Body of pancreas (tissue), 4 donors: ENCODE results near the gene RIMS1.

ENCODE experiments used
- CTCF ChIP-seq, 7 experiments: fragments of 450-650 bp in 4 of 7; fragments of 200-600 bp in 3 of 7; sonication (generic) in 3 of 7; IDR thresholded peaks; one replicate each; pipeline ENCODE4 v1.5.1; 2016 to 2019; ENCODE audit warnings: antibody characterized with exemption in 7 of 7
- POLR2A ChIP-seq, 3 donors: fragments of 450-650 bp; IDR thresholded peaks; one replicate each; pipeline ENCODE4 v1.6.1; 2016; ENCODE audit warnings: antibody characterized with exemption in 3 of 3, mild to moderate bottlenecking in 2 of 3

GRCh38 chr6:72446430-72446829 lies 560.1 kb downstream of the RIMS1 start:
- TF ChIP-seq CTCF (IDR thresholded peaks at IDR 0.05) (no peak), POLR2A (IDR thresholded peaks at IDR 0.05) (no peak)
